ENCODE measurements around the gene NPAS3.

The NPAS3 gene

DNA sequence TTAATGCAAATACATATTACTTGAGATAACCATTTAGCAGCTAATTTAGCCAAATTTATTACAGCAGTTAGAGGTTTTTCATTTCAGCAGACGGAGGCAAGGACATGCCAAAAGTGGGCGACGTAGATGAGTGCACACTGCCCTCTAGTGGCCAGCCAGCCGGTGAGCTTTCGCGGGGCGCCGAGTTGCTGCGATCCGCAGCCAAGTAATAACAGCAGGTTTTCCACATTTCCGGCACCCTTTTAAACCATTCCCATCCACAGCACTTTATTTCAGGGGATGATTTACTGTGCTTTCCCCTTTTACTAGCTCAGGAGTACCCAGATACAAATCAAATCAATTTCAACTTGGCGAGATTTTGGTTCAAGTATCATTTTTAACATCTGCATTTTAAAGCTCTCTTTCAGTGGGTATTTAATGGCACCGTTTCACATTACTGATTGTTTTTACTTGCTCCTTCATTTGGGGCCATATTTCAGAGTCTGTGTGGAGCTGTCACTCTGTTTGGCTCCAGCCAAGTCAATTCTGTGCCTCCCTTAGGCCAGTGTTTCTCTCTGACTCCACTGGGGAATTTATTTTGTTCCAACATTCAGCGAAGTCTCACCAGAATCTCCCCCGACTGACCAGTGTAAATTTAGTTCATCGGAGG is 854.2 kb downstream of the NPAS3 start:
- peak; percentile 75 for DNase-seq (ENCODE audit: low read depth)
- no peak overlapping the region for H3K4me3 ChIP-seq (ENCODE audit: low read length)
- TF ChIP-seq, protein P1, sequence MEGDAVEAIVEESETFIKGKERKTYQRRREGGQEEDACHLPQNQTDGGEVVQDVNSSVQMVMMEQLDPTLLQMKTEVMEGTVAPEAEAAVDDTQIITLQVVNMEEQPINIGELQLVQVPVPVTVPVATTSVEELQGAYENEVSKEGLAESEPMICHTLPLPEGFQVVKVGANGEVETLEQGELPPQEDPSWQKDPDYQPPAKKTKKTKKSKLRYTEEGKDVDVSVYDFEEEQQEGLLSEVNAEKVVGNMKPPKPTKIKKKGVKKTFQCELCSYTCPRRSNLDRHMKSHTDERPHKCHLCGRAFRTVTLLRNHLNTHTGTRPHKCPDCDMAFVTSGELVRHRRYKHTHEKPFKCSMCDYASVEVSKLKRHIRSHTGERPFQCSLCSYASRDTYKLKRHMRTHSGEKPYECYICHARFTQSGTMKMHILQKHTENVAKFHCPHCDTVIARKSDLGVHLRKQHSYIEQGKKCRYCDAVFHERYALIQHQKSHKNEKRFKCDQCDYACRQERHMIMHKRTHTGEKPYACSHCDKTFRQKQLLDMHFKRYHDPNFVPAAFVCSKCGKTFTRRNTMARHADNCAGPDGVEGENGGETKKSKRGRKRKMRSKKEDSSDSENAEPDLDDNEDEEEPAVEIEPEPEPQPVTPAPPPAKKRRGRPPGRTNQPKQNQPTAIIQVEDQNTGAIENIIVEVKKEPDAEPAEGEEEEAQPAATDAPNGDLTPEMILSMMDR (IDR thresholded peaks at IDR 0.05; ENCODE audit: insufficient read depth, low read depth, low read length, missing control alignments), result peak; percentile 94

DNA sequence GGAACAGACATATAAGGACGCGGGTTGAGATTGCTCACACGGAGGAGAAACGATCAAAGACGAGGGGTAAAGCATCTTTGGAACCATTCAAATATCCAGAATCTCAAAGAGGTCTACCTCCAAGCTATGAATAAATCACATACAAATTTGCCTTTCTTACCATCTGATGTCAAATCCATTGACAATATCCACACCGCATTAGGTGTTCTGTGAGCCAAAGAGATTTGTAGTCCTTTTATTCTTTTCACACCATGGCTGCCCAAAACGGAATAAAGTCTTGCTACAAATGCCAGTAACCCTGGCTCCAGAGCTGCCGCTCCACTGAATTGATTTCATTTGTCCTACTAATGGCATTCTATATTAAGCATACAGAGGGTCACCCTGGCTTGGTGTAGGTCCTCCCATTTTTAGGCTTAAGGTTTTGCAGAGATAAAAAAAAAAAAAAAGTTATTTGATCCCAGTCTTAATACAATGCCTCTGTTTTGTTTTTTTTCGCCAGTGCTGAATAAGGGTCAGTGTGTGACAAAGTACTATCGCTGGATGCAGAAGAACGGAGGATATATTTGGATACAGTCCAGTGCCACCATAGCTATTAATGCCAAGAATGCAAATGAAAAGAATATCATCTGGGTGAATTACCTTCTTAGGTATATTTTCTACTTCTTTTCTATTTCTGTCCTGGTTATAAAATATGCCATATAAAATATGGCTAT is 854.9 kb downstream of the NPAS3 start:
- DNase-seq (ENCODE audit: low read depth), result no peak
- TF ChIP-seq, protein P1 (IDR thresholded peaks at IDR 0.05; ENCODE audit: insufficient read depth, low read depth, low read length, missing control alignments), result no peak
- H3K4me3 ChIP-seq (ENCODE audit: low read length), result no peak overlapping the region

DNA sequence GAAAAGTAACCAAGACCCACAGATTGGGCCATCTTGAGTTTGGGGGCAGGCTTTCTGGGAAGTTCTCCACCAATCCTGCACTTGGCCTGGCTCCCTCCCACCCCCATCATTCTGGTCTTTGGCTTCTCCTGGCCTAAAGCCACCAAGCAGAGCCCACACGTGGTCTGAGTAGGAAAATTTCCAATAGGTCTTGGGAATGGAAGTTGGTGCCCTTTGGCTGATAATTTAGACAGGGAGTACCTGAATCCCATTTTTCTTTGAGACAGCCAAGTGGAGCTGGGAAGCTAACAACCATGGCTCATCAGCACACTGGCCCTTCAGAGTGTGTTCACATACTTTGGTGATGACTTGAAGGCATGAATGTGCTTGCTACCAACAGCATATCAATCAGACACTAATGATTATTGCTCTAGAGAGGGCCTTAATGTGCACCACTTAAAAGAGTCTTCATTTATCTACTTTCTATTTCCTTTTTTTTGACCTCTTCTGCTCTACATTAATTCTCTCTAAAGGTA is 856.2 kb downstream of the NPAS3 start:
- DNase-seq (ENCODE audit: low read depth), result peak; percentile 70
- H3K4me3 ChIP-seq (ENCODE audit: low read length), result no peak overlapping the region
- TF ChIP-seq, protein P1 (IDR thresholded peaks at IDR 0.05; ENCODE audit: insufficient read depth, low read depth, low read length, missing control alignments), result no peak

DNA sequence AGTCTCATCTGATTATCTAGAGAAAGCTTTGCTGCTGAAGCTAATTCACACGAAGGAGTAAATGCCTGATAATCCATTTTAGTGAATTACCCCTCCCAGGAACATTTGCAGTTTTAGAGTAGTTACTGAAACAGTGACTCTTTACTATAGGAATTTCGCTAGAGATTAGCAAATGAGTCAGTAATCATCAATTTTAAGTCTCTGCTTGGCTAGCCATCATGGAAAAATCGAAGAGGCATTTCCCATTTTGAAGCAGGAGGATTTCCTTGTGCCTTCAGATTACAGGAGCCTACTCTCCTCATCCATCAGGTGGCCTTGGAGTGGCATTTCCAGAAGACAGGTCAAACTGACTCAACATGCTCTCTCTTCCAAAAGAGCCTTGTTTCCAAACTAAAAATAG is 857.7 kb downstream of the NPAS3 start:
- no peak for DNase-seq (ENCODE audit: low read depth)
- no peak overlapping the region for H3K4me3 ChIP-seq (ENCODE audit: low read length)
- TF ChIP-seq, protein P1 (IDR thresholded peaks at IDR 0.05; ENCODE audit: insufficient read depth, low read depth, low read length, missing control alignments), result no peak

- TF ChIP-seq, protein P1 (IDR thresholded peaks at IDR 0.05; ENCODE audit: insufficient read depth, low read depth, low read length, missing control alignments), result no peak
- peak; percentile 23 for DNase-seq (ENCODE audit: low read depth)
- H3K4me3 ChIP-seq (ENCODE audit: low read length), result no peak overlapping the region
These were observed 861.3 kb downstream of the NPAS3 start for GRCh38 chr14:33799705-33800570.

- TF ChIP-seq, protein P1 (IDR thresholded peaks at IDR 0.05; ENCODE audit: insufficient read depth, low read depth, low read length, missing control alignments), result no peak
- DNase-seq (ENCODE audit: low read depth), result no peak
- H3K4me3 ChIP-seq (ENCODE audit: low read length), result no peak overlapping the region
These were observed 862.1 kb downstream of the NPAS3 start for GRCh38 chr14:33800735-33801163.

All from epithelial cell of esophagus (primary cell).